Activated CD8-positive, alpha-beta memory T cell treated with anti-CD3 and anti-CD28 coated beads for 4 hours (primary cell): ENCODE data around the gene KRT31.
A peak's percentile ranks its signal among the peaks of the same experiment; 100 is the strongest.
"Not testable (repeated sequence)": the region's sequence is repeated elsewhere in the genome, so short reads cannot be mapped to it uniquely, and the experiment has no call there.

Experiments used
- DNase-seq, 2 donors: peaks; one replicate each; pipeline ENCODE4 v3.0.0-alpha.2; 2020; ENCODE audit warnings: low read depth in 2 of 2

The KRT31 gene

DNA sequence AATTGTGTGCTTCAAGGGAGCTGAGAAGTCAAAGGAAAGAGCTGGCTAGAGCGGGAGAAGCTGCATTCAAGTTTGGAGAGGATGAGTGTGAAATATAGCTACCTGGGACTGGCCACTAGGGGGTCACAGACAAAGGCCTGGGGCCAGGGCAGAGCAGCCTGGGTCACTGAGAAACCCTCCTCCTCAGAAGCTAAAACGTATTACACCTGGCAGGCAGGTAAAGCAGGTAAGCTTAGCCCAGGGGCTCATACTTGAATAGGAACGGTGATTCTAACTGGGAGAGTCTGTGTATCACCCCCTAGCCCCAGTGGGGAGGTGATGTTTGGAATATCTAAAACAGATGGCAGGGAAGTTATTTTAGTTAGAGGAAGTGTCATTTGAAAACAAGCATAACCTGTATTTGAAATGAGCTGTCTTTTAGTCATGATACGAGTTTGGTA is 20.2 kb upstream of the KRT31 start:
- DNase-seq, result no peak

DNA sequence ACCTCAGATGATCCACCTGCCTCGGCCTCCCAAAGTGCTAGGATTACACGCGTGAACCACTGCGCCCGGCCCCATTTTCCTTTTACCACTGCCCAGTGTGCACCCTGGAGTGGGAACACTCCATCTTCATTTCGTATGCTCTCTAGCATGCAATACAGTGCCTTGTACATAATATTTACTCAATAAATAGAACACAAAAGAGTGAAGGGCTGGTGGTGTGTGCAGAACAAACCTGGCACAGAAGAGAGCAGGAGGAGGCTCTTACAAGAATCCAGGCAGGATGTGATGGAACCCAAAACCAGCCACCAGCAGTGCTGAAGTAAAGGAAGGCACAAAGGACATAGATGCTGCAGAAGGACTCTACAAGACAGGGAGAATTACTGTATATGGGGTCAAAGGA is 19.7 kb upstream of the KRT31 start:
- DNase-seq, result no peak

DNA sequence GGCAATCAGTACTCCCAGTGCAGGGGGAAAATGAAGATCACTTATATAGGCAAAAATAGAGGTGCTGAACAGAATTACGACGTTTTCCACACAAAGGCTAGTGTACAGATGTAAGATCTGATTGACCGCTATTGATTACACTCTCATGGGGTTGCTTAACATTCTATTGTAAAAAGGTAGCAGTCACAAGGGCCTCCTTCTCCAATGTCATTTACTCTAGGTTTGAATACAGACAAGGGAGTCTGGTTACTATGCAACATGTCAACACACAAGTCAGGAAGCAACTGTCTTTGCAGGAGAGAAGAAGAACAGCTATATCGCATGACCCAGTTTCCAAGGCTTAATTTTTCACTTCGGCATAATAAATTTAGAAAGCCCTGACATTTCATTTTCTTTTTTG is 19.1 kb upstream of the KRT31 start:
- DNase-seq, result no peak

DNA sequence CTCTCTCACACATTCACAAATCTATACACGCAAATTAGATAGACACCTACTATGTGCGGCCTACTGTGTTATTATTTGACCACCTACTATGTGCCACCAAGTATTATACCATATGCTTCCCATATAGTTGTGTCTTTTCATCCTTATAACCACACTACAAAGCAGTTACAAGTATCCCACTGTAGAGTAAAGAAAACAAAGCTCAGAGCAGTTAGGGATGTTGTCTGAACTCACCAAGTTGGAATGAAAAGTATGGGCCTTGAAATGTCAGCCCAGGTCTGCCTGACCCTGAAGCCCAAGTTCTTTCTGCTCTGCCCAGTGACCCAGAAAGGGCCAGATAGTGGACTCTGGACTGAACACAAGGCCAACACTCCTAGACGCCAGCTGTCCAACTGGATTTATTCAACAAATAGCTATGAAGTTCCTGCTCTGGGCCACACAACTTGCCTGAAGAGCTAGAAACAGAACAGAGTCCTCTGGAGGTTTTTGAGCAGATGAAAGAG is 18.5 kb upstream of the KRT31 start:
- no peak for DNase-seq

DNA sequence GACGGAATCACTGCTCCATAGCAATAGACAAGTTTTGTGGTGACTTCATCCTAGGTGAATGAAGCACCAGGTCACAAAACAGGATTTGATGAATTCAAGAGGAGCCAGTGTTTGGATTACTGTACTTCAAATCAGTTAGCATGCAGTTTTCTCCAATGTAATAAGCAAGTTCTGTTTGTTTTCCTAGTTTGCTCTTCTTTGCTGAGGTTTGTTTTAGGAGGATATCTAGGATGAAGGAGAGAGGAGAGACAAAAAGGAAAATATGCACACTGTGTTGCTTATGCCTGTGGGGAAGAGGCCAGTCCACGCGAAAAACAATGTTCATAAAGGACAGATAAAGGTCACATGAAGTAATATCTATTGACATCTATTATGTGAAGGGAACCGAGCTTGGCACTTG is 18.0 kb upstream of the KRT31 start:
- no peak for DNase-seq

DNA sequence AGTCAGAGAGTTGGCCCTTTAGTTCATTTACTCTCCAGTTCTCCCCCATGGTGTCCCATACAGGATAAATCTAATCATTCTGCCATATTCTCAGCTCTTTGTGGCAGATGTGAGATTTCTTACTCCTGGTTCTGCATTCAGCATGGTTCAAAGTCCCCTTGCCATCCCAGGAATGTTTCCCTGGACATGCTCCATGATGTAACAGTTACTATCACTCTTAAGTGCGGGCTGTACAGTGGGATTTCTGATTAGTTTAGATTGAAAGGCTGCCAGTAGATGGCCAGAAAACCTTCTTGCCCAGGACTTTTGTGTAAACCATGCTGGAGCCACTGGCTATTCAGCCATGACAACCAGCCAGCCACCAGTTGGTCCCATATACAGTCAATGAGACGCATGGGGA is 16.6 kb upstream of the KRT31 start:
- no peak for DNase-seq

DNA sequence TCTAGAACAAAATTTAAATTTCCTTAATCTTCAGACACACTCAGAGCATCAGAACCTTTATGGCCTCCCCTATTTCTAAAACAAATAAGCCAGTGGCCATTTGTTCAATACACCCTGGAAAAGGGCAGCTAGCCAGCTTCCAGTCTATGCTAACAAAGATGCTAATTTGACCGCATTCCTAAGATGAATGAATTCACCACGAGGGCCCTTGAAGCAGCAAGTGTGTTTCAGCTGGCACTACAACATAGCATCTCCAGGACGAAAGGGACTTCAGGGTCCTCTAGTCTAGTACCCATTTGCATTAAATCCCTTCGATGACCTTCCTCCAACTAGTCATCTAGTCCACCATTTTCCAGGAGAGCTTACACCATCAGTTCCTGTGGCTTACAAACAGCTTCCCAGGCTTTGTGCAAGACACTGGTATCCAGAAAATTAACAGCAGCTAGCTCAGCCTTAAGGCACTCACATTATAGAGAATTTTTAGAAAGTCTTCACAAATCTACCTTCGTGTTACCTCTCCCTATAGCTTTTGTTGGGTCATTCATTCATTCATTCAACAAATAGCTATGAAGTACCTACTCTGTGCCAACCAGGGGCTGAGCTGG is 16.0 kb upstream of the KRT31 start:
- no peak for DNase-seq

DNA sequence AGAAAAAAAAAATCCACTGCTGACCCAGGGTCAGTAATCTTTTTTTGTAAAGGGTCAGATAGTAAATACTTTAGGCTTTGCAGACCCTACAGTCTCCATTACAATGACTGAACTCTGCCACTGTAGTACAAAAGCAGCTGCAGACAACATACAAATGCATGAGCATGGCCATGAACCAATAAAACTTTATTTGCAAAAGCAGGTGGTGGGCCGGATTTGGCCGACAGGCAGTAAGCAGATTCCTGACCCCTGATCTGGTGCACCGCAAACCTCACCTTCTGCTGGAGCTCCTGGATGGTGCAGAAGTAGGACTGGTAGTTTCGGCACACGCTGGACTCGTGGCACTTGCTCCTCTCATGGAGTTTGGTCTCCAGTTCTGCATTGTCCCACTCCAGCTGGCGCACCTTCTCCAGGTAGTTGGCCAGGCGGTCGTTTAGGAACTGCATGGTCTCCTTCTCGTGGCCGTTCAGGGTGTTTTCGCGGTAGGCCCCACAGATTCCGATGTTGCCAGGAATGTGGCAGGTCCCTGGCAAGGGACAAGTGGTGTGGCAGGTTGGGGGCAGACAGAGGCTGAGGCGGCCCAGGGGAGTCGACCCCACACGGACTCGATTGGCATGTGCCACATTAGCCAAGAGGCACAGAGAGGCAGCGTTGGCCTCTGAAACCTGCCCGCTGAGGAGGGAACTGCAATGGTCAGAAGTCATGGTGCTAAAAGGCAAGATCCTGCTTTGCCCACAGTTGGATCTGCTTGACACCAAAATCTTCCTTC is 13.8 kb upstream of the KRT31 start:
- no peak for DNase-seq

DNA sequence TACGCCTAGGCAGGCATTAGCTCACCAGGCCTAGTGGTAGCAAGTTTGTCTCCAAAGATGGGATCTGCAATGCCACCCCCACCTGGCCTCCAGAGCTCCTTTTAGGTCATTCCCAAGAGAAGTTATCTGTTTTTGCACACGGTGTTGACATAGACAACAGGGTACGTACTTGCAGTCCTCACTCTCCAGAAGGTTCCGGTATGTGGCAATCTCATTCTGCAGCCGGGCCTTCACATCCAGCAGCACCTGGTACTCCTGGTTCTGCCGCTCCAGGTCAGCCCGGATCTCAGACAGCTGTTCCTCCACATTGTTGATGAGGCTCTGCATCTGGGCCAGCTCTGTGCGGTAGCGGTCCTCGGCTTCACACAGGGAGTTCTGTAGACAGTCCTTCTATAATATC is 9.8 kb upstream of the KRT31 start:
- DNase-seq, result no peak

DNA sequence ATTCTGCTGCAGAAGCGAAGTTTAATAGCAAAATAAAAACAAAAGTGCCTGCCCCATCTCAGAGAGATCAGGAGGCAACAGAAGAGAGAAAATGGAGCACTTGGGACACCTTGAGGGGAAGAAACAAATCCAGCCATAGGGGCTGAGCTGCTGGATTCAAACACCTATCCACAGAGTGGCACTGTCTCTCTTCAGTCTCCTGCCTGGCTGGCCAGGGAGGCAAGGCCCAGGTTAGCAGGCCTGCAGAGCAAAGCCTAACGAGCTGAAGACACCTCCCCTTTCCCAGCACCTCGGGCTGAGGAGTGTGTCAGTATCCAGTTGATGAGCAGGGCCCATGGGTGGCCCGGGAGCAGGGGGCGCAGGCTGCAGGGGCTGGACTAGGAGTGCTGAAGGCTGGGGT is 8.8 kb upstream of the KRT31 start:
- no peak for DNase-seq

DNA sequence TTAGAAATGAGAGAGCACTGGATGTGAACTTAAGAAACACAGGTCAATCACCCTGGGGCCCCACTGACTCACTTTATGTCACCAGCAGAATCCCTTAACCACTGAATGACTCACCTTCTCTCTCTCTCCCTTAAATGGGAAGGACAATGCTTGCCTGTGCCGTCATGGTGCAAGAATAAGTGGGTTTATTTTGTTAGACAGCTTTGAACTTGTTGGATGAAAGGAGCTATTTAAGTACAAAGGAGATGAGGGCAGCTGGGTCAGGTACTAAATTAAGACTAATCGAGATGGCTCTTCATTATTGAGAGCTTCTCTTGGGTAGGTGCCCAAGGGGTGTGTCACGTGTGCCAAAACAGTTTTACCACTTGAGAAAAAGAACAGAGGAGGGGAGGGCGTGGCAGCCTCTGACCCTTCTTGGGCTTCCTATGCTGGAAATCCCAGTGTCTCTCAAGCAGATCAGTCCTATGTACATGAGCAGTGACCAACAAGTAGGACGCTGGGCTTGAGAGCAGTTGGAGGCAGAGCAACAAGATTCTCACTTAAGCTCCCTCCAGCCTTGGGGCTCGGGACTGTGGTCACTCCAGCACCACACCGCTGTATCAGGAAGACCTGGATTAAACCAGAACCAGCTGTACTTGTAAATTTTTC is 6.7 kb upstream of the KRT31 start:
- DNase-seq, result peak; percentile 4 to 13

DNA sequence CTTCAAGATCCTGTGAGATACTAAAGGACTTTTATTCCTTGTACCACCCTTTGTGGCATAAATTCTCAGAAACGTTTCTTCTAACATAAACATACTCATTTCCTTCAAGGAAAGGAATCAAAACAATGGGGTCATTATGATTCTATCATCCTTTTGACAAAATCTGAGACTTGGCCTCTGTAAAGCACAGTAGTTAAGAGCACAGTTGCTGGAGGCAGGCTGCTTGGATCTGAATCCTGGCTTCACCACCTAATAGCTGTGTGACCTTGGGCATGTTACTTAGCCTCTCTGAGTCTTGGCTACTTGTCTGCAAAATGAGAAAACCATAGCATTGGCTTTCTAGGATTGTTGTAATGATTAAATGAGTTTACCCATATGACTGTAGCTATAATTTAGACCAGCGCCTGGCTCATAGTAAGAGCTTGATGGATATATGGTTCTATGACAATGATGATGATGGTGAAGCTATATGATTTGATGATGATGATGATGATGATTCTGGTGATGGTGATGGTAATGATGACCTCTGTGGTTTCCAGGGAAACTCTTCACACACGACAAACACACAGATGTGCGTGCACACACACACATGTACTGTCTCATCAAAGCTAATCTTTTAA is 6.1 kb upstream of the KRT31 start:
- no peak for DNase-seq

DNA sequence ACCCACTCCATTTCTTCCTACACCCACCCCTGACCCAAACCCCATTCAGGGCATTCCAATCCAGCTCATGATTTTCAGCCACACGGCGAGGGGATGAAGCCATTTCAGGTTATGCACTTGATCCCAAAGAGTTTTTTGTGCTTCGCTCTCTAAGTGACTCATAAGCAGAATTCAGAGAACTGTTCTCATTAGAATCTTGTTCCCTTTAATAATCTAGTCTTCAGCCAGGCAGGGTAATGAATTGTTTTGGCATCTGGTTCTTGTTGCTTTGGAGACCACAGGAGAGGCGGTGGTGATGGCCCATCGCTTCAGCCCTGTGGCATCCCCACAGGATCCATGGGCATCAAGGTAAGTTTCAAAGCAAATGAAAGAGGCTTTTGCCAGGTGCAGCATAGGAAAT is 4.8 kb upstream of the KRT31 start:
- no peak for DNase-seq

DNA sequence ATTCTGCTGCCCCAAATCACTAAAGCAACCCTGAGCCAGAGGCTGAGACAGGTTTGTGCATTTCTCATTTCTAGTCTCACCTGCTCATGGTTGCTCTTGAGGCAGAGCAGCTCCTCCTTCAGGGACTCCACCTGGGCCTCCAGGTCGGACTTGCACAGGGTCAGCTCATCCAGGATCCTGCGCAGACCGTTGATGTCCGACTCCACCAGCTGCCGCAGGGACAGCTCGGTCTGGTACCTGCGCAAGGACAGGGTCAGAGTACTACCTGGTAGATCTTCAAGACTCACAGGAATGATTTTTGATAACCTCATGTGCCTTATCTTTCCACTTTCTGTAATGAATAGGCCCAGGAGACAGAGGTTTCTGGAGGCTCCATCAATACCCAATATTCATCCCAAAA is 1.1 kb downstream of the KRT31 start:
- no peak for DNase-seq

DNA sequence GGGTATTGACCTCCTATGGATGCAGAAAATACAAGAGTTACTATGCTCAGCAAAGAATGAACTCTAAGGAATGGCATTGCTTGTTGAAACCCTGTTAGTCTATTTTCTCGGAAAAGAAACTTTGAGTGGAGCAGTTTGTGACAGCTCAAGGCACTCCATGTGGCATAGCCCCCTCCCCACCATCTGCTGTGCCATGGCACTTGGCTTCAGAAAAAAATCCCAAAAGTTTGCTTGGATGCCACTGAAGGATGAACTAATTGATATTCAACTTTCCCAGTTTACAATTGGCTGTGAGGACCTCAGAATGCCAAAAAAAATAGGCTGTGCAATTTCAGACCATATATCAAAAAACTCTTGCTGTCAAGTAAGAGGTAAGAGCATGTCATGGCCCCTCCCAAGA is 1.8 kb downstream of the KRT31 start:
- DNase-seq, result no peak

DNA sequence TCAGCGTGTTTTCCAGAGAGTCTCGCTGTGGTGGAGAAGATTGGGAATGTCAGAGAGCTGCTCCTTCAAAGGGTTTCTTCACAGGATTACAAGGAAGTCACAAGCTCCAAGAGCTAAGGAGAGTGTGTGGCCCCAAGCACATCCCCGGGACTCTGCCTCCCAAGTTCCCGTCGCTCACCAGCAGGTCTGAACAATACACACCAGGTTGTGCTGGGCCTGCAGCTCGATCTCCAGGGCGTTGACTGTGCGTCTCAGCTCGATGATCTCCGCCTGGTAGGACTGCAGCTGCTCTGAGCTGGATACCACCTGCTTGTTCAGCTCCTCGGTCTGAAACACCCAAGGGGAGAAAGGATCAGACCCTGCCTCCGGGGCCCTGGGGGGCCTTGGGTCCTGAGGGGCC is 2.4 kb downstream of the KRT31 start:
- not testable (repeated sequence) for DNase-seq

DNA sequence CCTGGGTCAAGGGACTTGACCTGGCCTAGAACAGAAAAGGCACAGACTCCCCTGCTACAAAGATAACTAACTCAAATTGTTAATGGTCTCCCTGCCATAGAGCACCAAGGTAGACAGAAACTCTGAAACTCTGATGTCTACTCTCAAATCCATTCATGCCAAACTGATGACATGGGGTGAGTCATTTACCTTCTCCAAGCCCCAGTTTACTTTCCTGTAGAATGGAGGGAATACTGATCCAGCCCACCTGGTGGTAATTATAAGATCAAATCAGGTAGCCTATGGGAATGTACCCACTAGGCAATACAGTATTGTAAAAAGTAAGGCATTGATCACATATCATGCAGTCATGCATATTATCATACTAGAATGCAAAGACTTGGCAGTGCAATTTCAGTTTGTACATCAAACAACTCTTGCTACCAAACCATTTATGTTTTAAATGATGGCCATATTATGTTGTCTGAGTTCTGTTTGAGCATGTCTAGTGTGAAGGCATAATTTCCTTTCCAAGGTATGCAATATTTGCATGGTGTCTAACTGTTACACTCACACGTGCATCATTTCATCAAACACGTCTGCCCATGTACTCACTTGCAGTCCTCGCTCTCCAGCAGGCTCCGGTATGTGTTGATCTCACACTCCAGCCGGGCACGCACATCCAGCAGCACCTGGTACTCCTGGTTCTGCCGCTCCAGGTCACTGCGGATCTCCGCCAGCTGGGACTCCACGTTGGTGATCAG is 3.0 kb downstream of the KRT31 start:
- DNase-seq, result no peak

DNA sequence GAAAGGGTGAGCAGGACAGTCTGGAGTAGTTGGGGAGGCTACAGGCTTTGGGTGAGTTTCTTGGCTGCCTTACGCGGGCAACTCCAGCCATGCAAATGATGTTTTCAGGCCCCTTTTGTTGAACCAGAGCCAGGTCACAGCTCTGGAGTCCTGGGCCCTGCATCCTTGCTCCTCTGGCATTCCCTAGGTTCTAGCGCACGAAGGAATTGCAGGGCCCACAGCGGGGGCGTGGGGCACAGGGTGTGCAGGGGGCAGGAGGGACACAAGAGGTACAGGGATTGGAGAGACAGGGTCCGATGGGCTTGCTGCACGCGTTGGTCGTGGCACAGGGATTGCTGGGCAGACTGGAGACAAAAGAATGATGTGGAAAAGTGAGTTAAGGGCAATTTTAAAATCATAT is 3.6 kb downstream of the KRT31 start:
- DNase-seq, result no peak

DNA sequence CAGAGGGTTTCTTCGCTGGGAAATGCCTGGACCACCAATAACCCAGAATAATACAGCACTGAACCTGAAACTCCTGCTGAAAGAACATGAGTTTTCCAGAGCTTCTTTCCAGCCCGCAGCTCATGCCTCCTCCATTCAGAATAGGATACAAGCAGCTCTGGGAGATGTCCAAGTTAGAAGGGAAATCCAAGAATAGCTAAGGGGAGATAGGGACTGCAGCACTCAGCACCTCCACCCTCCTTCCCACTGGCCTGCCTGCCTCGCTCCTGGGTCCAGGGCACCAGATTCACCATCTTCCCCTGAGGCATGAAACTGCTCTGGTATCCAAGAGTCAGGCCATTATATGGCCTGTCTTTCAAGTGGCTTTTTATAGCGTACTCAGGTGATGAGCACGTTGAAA is 4.1 kb downstream of the KRT31 start:
- DNase-seq, result no peak

DNA sequence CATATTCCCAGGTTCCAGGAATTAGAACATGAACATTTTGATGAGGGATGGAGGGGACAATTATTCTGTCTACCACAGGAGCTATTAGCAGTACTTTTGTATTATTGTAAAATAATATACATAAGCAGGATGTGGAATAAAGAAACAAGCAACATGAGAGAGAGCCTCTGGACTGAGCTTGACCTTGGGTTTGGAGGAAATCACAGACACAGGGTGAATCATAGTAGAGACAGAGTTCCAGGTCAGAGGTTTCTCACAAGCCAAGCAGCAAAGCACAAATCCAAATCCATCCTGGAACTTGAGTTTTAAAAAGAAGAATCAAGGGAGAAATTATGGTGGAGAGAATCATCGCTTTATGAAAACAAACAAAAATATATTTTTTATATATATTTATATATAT is 5.1 kb downstream of the KRT31 start:
- no peak for DNase-seq

DNA sequence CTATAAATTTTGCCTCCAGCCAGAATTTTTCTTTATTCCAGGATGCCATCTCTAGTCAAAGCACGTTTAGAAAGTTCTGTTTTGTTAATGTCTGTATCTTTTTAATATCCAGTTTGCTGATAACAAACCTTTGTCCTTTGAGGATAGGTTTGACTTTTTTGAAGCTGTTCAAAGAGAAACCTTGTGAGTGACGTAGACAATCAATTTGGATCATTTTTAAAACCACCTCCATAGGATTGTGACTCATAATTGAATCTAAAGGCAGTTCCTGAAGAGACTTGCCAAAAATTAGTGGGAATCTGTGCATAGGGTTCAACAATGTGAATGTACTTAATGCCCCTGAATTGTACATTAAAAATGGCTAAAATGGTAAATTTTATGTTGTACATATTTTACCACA is 5.9 kb downstream of the KRT31 start:
- no peak for DNase-seq

DNA sequence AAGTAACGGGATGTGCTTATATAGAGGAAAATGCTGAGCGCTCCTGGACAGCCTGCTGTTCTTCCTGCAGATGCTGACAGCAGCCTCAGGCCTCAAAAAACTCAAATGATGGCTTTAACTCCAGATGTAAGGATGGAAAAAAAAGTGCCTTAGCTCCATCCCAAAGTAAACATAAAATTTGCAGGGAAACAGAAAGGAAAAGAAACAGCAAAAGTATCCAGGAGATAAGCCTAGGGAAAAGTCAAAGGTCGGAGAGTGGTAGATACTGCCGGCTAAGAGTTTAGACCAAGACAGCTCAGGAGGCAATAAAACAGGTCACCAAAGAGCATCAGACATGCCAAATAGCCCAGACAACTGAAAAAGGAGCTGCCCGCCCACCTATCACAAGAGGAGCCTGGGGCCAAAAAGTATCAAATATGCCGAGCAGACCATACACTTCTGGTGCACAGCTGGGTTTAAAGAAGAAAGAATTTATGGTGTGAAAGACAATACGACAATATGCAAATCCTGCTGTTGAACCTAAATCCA is 6.9 kb downstream of the KRT31 start:
- no peak for DNase-seq
